LNCaP clone FGC (cell line): Measurements from ENCODE around the gene ARHGAP24.

Experiments
- DNase-seq: peaks from one replicate; pipeline ENCODE4 v3.0.0-alpha.2; 2011; ENCODE audit warnings: low read depth
- H3K4me3 ChIP-seq: 2 replicates; pipeline ENCODE4 v1.5.1; 2011; ENCODE audit warnings: mild to moderate bottlenecking, low read depth, low read length, control low read depth
- TF ChIP-seq, protein P1 (sequence below): IDR thresholded peaks from 2 replicates; pipeline ENCODE4 v1.5.1; 2012; ENCODE audit warnings: mild to moderate bottlenecking; ENCODE audit not compliant: control insufficient read depth, insufficient read depth; ENCODE audit errors: extremely low read depth

Gene ARHGAP24

DNA sequence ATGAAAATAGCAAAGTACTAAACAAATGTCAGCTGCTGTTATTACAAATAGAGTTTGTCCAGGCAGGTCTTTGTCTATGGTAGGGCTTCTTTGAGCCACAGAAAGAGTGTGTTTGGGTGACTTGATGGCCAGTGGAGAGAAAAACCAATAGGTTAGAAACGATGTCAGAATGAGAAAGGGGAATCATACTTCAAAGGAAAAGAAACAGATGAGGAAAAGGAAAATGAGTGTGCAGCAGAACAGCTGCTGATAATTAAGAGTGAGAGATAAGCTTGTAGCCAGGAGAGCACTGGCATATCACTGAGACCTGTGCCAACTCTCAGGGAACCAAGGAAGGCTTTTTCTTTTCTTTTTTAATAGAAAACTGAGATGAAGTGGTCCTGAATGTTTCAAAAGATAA, 257.2 kb downstream of the ARHGAP24 start:
- TF ChIP-seq, protein P1, sequence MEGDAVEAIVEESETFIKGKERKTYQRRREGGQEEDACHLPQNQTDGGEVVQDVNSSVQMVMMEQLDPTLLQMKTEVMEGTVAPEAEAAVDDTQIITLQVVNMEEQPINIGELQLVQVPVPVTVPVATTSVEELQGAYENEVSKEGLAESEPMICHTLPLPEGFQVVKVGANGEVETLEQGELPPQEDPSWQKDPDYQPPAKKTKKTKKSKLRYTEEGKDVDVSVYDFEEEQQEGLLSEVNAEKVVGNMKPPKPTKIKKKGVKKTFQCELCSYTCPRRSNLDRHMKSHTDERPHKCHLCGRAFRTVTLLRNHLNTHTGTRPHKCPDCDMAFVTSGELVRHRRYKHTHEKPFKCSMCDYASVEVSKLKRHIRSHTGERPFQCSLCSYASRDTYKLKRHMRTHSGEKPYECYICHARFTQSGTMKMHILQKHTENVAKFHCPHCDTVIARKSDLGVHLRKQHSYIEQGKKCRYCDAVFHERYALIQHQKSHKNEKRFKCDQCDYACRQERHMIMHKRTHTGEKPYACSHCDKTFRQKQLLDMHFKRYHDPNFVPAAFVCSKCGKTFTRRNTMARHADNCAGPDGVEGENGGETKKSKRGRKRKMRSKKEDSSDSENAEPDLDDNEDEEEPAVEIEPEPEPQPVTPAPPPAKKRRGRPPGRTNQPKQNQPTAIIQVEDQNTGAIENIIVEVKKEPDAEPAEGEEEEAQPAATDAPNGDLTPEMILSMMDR = no peak
- H3K4me3 ChIP-seq = no peak overlapping the region
- DNase-seq = no peak

- DNase-seq = no peak
- TF ChIP-seq, protein P1 = no peak
- no peak overlapping the region for H3K4me3 ChIP-seq
Measured at GRCh38 chr4:85733798-85734197, 258.8 kb downstream of the ARHGAP24 start.

DNA sequence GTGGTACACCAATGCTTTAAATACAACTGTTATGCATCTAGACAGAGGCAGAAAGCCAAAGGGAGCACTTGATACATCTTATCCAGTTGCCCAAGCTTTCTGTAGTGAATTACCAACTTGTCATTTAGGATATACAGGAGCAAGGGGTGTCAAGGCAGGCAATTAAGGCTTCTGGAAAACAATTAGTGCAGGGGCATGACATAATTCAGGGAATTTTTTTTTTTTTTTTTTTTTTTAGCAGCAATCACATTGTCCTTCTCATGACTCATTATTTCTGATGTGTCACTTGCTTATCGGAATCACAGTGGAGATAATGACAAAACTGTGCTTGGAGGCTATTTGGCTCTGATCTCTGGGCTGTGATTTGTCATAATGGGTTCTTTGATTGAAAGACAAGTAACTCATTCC, 259.5 kb downstream of the ARHGAP24 start:
- no peak overlapping the region for H3K4me3 ChIP-seq
- no peak for DNase-seq
- TF ChIP-seq, protein P1 = no peak

- H3K4me3 ChIP-seq = no peak overlapping the region
- TF ChIP-seq, protein P1 = no peak
- no peak for DNase-seq
Measured at GRCh38 chr4:85736571-85736970, 261.6 kb downstream of the ARHGAP24 start.

GRCh38 chr4:85737254-85737653, 262.3 kb downstream of the ARHGAP24 start:
- no peak for DNase-seq
- no peak overlapping the region for H3K4me3 ChIP-seq
- TF ChIP-seq, protein P1 = no peak

DNA sequence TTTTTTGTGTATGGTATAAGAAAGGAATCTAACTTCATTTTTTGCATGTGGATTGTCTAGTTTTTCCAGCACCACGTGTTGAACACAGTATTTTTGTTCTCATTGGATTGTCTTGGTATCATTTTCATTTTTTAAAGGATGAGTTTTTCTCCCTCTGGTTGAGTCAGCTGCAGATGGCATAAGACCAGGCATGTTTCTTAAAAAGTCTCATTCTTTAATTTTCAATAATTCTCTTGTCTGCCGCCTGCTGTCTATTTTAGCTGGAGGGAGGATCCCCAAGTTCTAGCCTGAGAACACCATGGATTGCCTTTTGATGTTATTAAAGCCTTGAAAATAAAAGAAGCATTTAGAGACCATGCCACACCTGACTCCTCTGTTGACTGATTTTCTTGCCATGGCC, 263.8 kb downstream of the ARHGAP24 start:
- TF ChIP-seq, protein P1 = no peak
- no peak overlapping the region for H3K4me3 ChIP-seq
- DNase-seq = no peak

DNA sequence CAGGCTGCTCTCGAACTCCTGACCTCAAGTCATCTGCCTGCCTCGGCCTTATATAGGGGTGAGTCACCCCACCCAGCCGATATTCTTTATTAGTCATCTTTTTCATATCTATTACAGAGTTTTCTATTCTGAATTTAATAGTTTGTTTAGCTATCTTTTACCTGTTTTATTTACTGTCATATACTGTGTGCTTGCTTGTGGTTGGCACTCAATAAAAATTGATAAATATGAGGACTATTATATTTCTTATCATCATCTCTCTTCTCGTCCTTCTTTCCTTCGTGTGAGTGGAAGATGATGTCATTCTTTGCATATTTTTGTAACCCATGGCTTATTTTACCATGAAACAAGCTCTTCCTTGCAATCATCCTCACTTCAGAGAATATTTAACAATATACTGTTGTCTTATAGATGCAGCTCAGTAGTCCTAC, 265.5 kb downstream of the ARHGAP24 start:
- TF ChIP-seq, protein P1 = no peak
- H3K4me3 ChIP-seq = no peak overlapping the region
- DNase-seq = no peak
